Gastroesophageal sphincter (tissue), 3 donors: ENCODE measurements around the gene ADCY9.

Experiments
- CTCF ChIP-seq, 4 experiments: fragments of 200-600 bp in 2 of 4; fragments of 450-650 bp in 2 of 4; sonication (generic) in 1 of 4; IDR thresholded peaks; one replicate each; pipeline ENCODE4 v1.5.1; 2017 to 2019; ENCODE audit warnings: antibody characterized with exemption in 4 of 4, mild to moderate bottlenecking in 2 of 4, moderate library complexity in 2 of 4
- POLR2A ChIP-seq, 2 donors: fragments of 450-650 bp; IDR thresholded peaks; one replicate each; pipeline ENCODE4 v1.6.1; 2017; ENCODE audit warnings: antibody characterized with exemption in 2 of 2, mild to moderate bottlenecking in 2 of 2, moderate library complexity in 1 of 2
- POLR2AphosphoS5 ChIP-seq: sonication (generic); formaldehyde crosslinking; IDR thresholded peaks from one replicate; pipeline ENCODE4 v1.6.1; 2017; ENCODE audit warnings: antibody characterized with exemption

DNA sequence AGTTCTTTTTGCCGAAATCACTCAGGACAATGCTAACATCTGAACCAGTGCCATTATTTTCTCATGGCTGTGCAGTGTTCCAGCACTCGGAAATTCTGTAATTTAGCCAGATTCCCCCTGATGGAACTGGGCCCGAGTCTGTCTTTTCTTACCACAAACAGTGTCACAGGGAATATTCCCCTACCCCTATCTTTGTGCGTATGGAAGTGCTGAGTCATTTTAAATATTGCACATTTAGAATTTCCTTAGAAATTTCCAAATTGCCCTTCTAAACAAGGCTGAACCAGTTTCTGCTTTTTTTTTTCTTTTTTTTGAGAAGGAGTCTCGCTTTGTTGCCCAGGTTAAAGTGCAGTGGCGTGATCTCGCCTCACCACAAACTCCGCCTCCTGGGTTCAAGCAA, 147.7 kb downstream of the ADCY9 start:
- TF ChIP-seq POLR2AphosphoS5 = no peak
- no peak for TF ChIP-seq POLR2A (IDR thresholded peaks at IDR 0.05)
- no peak for TF ChIP-seq CTCF (IDR thresholded peaks at IDR 0.05)
